HL-60/S4 (cell line): ENCODE results near the gene HOXB9.

Experiments
- in situ Hi-C: fragments of 300-500 bp; cut with MboI; formaldehyde crosslinking; loops from 2 replicates; pipeline ENCODE4 v1.14.3; 2022; ENCODE audit warnings: low sequenced_read_pairs

HOXB9 gene

DNA sequence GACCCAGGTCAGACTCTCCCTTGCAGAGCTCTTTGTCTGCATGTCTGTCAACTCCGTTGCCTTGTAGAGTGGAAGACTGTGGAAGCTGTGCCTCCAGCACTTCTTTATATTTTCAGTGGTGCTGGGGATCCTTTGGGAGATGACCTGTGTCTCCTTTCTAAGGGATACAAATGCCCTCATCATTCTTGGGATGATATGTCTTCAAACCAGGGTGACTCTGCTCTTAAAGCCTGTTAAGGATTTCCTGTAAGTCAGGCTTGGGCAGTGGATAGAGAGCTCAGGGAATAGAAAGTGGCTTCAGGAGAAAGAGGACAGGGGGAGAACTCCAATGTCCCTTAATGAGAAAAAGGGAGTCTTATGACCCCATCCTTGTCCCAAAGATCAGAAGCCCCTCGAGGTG is 37.6 kb downstream of the HOXB9 start:
- in situ Hi-C loops = no loop called here

DNA sequence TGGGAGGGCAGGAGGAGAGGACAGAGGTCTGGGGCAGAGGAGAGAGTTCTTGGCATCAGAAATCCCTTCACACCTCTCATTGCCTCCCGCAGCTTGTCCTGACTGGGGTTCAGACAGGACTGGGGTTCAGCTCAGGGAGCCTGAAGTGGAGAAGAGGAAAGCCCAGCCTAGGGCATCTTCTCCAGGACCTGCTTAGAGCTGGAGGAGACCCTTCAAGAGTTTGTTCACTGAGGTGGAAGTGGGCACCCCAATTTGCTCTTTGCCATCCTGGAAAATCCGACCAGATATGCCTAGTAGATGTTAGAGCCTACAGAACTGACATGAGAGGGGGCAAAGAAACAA is 38.1 kb downstream of the HOXB9 start:
- in situ Hi-C loops = no loop called here

DNA sequence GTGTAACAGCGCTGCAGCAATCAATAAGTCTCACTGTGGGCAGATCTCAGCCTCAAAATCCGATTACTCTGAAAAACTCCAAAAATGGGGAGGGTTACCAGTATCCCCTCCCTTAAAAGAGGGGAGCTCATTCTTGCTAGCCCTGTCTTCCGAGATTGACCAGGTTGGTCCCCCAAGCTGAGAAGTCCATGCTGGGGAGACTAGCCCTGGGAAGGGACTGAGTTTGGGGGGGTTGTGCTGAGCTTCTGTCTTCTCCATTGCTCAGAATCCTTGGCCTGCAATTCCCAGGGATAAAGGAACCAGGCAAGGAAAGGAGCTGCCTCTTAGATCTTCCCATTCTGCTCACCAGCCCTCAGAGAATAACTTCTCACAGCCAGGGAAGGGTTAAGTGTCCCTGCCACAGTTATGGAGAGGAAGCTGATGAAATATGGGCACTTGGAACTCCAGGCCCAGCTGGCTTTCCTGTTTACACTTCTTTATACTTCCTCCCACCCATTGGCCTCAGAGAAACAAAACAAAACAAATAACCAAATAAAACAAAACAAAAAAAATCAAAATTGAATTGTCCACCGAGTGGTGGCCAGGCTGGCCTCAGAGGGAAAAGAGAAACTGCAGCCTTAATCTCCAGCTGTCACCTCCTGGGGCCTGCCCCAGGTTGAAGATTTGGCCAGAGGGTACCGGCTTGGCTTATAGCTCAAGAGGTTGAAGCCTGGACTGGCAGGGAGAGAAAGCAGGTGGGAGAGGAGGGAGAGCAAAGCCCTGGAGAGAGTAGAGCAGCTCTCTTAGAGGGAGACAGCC is 38.7 kb downstream of the HOXB9 start:
- in situ Hi-C loops = no loop called here

DNA sequence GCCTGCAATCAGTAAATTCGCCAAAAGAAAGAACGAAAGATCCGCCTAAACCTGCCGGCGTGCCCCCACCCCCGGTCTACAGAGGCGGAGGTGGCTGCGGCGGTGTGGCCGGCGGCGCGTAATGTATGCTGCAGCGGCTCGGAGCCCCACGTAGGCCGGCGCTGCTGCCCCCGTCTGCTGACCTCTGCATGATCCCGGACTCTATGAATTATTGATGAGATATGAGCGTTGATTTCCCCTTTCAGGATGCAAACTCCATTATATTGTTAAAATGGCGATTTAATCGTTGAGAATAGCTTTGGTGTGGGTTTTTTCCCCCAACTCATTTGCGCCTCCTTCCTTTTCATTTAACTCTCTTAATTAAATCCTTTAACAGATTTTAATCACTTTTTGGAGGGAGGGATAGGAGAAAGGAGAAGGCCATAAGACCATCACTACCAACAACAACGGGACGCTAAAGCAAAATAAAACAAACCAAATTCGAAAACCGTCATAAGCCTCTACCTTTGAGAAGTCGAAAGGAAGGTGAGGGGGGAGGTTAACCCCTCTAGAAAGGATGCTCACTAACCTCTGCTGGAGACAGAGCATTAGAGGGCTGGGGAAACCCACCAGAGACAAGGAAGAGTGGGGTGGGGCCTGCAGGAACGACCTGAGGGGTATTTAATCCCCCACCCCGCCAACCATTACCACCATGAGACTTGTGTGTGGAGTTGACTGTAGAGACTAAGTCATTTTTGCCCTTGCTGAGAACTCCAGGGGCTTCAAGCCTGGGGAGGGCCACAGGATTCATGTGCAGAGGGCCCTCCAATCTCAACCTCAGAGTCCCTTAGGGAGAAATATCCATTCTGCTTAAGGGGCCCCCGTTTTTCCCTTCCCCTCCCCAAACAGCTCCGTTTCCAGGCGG is 39.6 kb downstream of the HOXB9 start:
- in situ Hi-C loops = no loop called here

DNA sequence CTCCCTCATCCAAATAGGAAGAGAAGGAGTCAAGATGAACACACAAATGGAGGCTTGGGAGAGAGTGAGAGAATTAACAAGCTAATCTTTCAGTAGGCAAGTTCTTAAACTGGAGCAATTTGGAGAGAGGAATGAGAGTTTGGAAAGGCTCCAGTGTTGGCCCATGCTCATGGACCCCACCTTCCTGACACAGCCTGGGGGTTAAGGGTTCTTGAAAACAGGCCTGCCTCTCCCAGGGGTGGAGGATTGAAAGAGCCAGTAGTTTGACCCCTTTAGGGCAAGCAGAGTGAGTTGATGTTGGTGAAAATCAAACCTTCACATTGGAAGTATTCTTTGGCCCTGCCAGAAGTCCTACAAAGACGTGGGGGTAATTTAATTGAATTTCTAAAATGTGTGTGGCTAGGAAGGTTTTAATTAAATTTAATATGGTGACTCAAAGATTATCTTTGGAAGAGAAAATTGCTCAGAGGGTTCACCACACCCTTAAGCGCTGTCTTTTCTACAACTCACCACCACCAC is 41.9 kb downstream of the HOXB9 start:
- in situ Hi-C loops = no loop called here

DNA sequence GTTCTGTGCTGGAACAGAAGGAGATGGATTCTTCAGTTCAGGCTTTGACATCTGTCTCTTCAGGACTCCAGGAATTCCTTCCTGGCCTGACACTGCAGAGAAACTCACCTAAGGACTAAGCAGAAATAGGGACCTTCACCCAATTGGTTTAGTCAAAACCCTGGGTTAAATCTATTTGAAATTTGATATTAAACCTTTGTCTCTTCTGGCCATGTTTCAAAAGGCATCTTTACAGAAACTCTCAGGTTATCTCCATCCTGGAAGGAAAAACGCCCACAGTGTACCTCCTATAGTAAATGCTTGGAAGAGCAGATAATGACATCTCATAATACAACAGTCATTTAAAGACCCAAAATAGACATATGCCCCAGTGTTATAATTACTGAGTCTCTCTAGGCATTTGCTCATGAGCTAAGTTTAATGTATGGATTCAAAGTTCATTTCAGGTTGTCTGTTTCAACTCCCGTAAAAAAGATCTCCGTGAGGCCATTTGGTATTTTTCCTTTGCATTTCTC is 42.4 kb downstream of the HOXB9 start:
- in situ Hi-C loops = no loop called here

DNA sequence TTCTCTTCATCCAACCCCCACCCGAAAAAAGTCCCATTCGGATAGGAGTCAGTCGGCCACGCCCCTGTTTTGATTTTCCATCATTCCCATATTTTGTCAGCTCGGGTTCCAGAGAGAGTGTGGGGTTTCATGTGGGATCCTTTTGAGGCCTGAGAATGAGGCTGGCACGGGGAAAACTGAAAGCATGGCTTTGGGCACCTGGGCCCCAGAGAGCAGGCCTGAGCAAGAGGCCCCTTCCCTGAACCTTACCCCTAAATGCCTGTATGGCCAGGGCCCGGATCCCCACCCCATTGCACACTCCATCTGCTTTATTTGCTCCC is 43.4 kb downstream of the HOXB9 start:
- in situ Hi-C loops = no loop called here

DNA sequence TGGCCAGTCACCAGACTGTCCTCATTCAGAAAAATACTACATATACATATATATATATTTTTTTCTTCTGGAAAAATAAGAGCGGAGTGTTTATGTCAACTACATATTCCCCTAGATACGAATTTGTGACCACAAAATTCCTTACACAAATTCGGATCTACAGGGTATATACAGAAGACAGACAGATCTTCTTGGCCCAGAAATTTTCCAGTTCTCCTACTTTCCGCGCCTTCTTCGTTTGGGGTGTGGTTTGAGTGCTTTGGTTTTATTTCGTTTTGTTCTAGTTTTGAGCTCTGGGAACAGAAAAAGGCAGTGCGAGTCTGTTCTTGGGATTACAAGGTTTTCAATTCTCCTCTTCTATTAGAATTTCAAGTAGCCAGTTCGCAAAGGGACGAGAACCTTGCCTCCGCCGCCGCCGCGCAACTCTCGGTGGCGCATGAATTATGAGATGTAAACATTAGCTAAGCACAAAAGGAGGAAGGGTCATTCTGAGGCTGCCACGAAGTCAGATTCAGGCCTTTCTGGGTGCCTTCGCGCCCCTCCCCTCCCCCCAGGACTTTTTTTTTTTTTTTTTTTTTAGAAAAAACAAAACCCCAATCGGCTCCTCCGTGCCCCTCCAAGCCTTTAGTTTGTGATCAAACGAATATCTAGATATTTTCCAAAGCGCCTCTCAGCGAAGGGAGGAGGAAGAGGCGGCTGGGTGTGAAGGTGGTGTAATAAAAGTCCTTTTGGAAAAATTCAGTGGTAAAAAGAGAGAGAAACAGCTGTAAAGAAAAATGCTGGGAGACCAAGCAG is 46.2 kb downstream of the HOXB9 start:
- in situ Hi-C loops = no loop called here

DNA sequence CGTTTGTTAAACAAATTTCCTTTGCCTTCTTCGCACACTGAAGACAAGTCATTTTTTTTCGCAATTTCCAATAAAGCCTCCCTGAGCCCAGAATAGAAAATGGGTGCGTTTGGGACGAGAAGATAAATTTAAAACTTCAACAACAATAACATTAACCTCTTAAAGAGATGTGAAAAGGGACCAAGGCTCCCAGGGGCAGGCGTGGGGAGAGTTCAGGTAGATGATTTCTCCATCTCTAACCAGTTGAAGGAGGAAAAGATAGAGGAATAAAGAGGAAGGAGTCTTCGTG is 46.7 kb downstream of the HOXB9 start:
- in situ Hi-C loops = no loop called here

DNA sequence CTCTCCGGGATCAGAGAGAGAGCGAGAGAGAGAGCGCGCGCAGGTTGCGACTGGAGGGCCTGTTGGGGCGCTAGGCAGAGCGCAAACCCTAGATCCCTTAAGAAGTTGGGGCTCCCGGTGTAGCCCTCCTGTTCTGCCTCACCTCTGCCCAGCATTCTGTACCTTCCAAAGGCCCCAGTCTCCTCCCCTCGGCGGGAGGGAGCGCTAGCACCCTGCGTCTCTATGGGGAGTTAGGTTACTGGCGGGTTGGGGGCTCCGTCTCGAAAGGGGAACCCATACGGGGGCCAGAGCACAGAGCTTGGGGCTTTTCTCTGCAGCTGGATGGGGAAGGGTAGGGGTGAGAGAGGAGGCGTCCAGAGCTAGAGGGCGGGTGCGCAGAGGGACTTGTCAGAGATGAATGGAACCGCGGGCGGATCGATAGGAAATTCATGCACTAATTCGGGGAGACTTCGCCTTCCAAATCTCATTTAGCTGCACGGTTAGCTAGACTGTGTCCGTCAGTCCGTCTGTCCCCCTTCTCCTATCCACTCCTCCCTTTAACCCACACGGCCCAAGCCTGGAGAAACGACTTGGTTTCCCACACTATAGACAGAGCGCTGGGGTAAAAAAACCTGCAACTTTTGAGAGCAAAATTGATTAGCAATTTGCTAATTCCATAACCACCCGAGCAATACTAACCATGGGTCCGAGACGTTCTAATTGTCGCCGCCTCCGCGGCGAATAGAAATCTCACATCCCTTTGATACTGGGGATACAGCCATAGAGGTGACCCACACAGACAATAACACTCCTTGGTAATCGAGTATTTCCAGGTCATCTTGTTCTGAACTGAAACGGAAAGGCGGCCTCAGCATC is 47.3 kb downstream of the HOXB9 start:
- in situ Hi-C loops = no loop called here

DNA sequence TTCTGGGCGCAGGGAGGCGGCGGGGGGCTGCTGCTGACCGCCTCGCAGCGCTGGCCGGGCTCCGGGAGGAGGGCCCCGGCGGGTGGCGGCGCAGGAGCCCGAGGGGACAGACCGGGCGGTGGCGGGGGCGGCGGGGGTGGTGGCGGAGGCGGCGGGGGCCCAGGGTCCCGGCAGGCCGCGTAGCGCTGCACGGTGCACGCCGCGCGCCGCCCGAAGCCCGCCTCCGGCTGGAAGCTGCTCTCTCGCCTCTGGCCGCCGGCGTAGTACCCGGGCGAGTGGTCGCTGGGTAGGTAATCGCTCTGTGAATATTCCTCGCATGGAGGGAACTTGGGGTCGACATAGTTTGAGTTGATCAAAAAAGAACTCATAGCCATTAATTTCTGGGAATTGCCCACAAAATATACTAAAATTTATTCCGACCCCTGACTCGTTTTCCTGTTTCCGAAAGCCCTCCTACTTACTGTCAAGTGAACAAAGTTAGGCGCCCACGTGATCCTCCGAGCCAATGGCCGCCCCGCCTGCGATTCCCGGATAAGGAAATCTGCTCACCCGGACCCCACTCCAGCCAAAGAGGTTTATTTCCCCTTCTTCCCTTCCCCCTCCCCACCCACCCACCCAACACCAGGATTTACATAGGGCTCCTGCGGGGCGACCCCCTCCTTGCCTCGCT is 48.1 kb downstream of the HOXB9 start, which contains the start of gene HOXB4:
Gene HOXB4 (minus strand): TSS at position 405 of the 670 bp plus-strand sequence. CDS start 31 bp downstream, at position 374.
- in situ Hi-C loops = no loop called here

DNA sequence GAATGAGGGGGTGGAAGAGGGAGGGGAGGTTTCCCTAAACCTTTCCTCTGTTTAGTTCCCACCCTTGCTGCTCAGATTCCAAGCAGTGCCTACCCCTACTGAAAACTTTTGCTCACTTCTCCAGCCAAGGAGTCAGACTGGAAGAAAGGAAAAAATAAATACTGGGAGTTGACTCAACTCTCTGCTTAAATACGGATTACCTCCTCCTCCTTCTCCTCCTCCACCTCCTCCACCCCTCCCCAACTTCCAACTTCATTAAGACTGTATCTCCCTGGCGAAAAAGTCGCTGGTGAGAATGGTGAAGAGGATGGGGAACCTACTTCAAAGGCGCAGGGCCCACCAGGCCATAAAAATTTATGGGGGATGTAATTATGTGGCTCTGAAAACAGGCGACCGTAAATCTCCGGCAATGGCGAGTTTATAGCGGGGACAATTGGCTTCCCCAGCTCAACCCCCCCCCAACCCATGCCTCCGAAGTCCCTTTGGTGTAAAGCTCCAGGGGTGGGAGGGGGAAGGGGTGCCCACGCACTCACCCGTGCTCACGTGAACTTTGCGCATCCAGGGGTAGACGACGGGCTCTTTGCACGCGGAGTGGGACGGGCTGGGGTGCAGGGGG is 48.7 kb downstream of the HOXB9 start:
- in situ Hi-C loops = no loop called here

DNA sequence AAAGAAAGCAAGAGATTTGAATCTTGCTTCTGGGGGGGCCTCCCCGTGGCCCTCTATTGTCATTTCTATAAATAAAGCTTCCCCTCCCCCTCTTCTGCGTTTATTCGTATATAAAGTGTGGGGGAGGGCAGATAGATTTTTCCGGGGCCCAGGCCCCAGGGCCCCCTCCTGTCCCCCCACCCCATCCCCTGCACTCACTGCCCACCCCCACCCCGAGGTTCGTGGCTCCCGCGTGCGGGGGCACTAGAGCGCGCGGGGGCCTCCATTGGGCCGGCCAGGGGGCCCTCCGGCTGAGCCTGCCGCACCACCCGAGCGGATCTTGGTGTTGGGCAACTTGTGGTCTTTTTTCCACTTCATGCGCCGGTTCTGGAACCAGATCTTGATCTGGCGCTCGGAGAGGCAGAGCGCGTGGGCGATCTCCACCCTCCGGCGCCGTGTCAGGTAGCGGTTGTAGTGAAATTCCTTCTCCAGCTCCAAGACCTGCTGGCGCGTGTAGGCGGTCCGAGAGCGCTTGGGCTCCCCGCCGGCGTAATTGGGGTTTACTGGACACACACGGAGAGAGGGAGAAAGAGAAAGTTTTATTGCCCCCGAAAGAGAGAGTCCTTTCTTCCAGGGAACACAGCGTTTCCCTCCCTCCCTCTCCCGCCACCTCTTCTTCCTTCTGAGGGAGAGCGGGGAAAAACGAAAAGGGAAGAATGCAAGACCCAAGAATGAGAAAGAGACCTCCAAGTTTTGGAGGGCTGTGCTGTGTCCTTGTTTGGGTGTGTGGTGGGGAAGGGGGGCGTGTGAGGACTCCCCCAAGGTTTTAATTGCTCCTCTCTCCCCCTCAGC is 49.5 kb downstream of the HOXB9 start:
- in situ Hi-C loops = no loop called here

DNA sequence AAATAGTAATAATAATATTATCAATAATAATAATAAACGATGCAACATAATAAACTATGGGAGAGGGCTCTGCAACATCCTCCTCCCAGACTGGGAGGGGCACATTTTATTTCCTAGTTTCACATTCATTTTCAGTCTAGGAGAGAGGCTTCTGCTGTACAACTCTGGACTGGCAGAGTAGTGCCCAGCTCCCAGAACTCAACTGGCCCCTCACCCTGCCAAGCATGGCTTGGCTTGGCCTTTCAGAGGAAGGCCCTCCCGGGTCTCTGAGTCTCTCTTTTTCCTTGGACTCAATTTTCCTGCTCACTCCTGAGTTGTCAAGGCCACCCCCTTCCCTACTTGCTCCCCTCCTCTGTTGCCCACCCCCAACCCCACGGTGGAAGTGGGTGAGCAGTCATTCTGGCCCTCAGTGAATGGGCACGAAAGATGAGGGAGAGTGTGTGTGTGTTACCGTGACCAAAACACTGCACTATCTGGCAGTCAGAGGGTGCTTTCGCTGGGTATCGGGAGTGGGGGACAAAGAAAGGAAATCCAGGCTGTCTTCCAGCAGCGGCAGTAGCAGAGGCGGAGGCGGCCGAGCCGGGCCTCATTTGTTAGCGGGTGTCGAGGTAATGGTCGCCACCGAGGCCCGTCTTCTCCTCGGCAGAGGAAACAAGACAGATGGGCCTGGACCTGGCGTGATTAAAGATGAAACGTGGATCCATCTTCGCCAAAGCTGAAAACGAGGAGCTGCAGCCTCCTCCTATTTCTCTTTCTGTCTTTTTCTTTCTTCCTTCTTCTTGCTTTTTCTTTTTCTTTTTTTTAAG is 50.3 kb downstream of the HOXB9 start:
- in situ Hi-C loops = no loop called here

DNA sequence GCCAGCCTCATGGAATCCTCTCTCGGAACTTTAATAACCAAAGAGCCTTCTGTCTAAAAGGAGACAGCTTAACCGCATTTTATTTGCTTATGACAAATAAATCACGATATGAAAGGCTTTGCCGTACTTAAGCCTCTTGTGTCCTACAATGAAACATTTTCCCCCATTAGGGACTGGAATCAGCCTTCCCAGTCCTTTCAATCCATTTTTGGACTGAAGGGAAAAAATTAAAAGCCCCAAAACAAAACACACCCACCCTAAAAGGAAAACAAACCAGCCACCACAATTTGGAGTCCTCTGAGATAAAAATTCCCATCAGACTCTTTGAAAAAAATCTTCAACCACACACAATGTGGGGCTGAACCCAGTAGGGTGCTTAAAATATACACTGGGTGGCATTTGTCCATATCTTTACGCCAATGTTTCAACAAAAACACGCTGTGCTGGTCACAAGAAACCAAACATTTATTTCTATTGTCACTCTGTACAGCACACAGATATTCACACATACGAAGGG is 51.0 kb downstream of the HOXB9 start:
- in situ Hi-C loops = no loop called here

DNA sequence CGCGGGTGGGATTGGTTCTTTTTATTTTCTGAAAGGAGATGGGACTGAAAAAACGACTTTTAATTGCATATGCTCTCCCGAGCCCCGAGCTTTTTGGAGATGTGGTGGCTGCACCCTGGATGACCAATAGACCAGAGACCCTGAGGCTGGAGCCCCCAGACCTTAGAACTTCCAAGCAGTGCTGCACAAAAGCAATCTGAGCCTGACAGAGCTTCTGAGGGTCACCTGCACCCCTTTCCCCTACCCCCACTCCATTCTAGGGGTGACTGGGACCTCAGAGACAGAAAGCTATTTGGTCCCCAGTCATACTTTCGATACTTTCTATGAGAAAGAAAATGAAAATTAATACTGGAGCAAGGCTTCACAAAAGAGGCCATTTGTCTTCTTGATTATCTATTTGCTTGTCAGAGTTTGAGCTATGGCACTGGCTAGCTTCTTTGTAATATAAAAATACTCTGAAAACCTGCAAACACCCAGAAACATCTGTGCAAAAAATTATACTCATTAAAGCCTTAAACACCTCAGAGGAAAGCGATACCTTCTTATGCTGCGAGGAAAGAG is 51.6 kb downstream of the HOXB9 start:
- in situ Hi-C loops = no loop called here

DNA sequence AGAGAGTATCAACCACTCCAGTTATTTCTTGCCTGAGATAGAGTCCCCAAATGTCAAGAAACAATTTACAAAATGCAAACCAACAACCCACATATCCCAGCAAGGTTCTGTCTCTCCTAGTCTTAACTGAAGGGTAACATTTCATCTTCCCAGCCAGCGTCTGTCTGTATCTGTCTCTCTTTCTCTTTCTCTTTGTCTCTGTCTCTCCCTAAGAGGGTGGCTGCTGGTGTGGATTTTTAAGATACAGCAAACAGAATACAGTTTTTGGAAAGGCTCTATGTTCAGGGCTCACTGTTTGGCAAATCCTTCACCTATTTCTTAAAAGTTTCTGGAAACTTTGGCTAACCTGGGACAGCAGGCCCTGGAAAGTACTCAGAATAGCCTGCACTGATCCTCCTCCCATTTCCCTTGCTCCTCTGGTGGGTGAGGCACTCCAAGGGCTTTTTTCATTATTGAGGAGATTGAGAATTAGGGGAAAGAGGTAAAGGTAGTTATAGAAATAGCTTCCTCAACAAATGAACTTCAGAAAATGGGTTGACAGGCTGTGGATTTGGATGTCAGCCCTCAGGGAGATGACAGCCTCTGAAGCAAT is 54.2 kb downstream of the HOXB9 start:
- in situ Hi-C loops = no loop called here
